ENCODE data around the gene ACADS.

ACADS gene

DNA sequence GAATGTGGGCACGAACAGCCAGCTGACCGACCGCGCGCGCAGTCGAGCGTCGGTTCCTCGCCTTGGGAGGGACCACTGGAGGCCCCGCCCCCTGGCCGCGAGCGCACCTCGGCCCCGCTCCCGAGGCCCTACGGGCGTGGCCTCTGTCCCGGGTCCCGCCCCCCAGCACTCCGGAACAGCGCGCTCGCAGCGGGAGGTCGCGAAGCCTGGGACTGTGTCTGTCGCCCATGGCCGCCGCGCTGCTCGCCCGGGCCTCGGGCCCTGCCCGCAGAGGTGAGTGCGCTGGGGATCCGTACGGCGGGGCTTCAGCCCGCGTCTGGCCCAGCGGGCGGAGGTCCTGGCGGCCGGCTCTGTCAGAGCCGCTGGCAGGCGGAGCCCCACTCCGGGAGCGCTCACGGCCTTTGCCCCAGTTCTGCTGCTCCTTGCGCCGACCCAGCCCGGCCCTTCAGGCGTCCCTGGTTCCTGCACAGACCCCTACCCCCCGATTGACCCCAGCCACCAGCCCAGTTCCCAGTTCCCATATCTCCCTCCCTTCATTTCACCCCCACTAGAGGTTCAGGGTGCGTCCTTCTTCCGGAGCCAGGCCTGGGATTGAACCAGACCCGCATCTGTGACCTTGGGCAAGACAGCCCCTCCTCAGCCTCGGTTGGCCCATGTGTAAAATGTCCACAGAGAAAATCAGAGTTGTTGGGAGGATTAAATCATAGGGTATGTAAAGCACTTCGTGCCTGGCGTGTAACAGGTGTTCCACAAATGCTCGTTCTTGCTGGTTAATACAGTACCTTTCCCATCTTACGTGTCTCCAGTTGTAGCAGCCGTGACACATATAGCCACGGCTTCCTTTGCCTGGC is at the start of gene ACADS:
TSS of gene ACADS (plus strand) at position 168 of the 851 bp plus-strand sequence. CDS start at position 228, 60 bp downstream.
- H3K36me3 ChIP-seq: peaks cover 17 to 59% (median 28%) of the 10 kb centered on the region in 3 donors
- peak within 1 kb of the TSS; percentile 66 to 72 for H3K4me3 ChIP-seq
- TF ChIP-seq, protein P1, sequence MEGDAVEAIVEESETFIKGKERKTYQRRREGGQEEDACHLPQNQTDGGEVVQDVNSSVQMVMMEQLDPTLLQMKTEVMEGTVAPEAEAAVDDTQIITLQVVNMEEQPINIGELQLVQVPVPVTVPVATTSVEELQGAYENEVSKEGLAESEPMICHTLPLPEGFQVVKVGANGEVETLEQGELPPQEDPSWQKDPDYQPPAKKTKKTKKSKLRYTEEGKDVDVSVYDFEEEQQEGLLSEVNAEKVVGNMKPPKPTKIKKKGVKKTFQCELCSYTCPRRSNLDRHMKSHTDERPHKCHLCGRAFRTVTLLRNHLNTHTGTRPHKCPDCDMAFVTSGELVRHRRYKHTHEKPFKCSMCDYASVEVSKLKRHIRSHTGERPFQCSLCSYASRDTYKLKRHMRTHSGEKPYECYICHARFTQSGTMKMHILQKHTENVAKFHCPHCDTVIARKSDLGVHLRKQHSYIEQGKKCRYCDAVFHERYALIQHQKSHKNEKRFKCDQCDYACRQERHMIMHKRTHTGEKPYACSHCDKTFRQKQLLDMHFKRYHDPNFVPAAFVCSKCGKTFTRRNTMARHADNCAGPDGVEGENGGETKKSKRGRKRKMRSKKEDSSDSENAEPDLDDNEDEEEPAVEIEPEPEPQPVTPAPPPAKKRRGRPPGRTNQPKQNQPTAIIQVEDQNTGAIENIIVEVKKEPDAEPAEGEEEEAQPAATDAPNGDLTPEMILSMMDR (IDR thresholded peaks at IDR 0.05): no peak
- H3K27me3 ChIP-seq: no peaks in the 10 kb centered on the region
- intact Hi-C loops (cut with DNase I; ENCODE audit: low total_unique reads): loop anchor here (10.0 kb wide), 1 partner anchor 179 kb away; the partner anchor contains the start of gene SPPL3
- H3K4me1 ChIP-seq: peaks cover 0 to 17% (median 10%) of the 10 kb centered on the region in 4 donors
- DNase-seq: peak; percentile 85 to 92
- H3K9me3 ChIP-seq: no peaks in the 10 kb centered on the region
- peak within 1 kb of the TSS; percentile 82 to 86 for H3K27ac ChIP-seq

DNA sequence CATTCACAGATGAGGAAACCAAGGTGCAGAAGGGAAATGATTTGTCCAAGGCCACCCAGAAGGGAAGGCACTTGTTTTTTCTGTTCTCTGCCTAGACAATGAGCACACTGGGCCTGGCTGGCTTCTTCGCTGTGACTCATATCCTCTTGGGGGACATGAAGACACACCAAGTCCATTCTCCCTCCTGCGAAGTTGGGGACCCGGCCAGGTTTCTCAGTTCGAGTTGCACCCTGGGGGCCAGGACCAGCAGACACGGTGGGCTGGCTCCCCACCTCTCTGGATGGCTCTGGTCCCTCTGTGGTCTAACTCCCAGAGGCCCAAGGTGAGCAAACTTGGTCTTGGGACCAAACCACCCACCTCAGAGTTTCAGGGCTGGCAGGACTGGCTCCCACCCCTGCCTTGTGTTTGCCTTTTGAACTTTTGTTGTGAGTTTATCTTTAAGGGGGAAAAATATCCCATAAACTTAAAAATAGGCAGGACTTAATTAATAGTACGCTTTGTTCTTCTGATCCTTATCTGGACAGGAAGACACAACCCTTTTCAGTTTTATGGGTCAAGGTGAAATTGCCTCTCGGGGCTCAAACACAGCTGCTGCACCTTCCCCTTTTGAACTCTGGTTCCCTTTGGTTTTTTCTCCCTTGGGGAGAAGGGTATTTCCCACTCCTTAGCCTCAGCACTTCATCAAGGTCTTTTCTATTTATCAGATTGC is 47.7 kb upstream of the ACADS start:
- Histone ChIP-seq H3K27me3 (no peaks in the 10 kb centered on the region), H3K36me3 (no peaks in the 10 kb centered on the region), H3K9me3 (no peaks in the 10 kb centered on the region), H3K4me1 (no peaks in the 10 kb centered on the region), H3K27ac (no peak overlapping the region), H3K4me3 (no peak overlapping the region)
- intact Hi-C loops (cut with DNase I; ENCODE audit: low total_unique reads): no loop called here
- no peak for DNase-seq
- TF ChIP-seq, protein P1 (IDR thresholded peaks at IDR 0.05): no peak

DNA sequence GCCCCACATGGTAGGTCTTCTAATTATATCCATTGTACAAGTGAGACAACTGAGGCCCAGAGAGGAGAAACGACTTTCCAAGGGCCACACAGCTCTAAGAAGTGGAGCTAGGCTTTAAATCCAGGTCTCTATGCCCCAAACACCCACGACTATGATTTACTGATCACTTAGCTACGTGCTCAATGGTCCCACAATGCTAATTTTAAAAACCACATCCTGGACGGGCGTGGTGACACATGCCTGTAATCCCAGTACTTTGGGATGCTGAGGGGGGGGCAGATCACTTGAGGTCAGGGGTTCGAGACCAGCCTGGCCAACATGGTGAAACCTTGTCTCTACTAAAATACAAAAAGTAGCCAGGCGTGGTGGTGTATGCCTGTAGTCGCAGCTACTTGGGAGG is 47.1 kb upstream of the ACADS start:
- H3K36me3 ChIP-seq: no peaks in the 10 kb centered on the region
- no peaks in the 10 kb centered on the region for H3K4me1 ChIP-seq
- H3K4me3 ChIP-seq: no peak overlapping the region
- TF ChIP-seq, protein P1 (IDR thresholded peaks at IDR 0.05): no peak
- no peak for DNase-seq
- H3K9me3 ChIP-seq: no peaks in the 10 kb centered on the region
- no peaks in the 10 kb centered on the region for H3K27me3 ChIP-seq
- H3K27ac ChIP-seq: no peak overlapping the region
- intact Hi-C loops (cut with DNase I; ENCODE audit: low total_unique reads): no loop called here

DNA sequence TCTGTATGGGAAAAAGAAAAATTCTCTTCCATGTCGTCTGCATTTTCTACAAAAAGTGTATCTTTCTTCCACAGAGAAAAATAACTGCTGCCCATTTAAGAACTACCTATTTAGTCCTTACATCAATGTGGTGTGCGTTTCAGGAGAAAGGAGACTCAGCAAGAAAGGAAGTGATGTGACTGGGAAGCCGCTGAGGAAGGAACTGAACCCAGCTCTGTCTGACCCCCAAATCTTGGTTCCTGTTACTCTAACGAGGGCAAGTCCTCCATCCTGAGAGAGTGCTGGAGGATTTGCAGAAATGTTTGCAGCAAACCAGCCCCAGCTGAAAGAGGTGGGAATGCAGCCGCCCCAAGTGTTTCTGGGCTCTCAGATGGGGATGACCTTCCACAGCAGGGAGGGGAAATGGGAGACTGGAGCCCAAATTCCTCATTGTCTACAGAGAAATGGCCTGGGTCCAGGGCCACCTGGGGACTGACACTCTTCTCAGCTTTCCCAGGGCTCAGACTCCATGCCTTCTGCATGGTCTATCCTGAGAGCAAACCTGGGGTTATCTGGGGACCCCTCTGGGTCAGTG is 45.4 kb upstream of the ACADS start:
- H3K27ac ChIP-seq: no peak overlapping the region
- TF ChIP-seq, protein P1 (IDR thresholded peaks at IDR 0.05): no peak
- H3K9me3 ChIP-seq: no peaks in the 10 kb centered on the region
- intact Hi-C loops (cut with DNase I; ENCODE audit: low total_unique reads): no loop called here
- no peak for DNase-seq
- no peaks in the 10 kb centered on the region for H3K36me3 ChIP-seq
- no peak overlapping the region for H3K4me3 ChIP-seq
- no peaks in the 10 kb centered on the region for H3K27me3 ChIP-seq
- no peaks in the 10 kb centered on the region for H3K4me1 ChIP-seq

DNA sequence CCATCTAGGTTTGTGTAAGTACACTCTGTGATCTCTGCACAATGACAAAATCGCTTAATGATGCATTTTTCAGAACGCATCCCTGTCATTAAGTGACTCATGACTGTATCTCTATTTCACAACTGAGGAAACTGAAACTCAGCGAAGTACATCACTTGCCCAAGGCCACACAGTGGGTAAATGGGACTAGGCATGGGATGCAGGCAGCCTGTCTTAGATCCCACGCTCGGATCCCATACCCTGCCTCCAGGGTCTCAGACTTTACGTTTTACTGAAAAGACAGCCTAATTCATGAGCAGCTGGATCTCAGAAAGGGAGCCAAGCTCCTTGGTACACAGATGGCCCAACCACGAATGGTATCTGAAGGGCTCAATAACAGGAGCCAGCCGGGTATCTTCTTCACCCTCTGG is 41.1 kb upstream of the ACADS start:
- Histone ChIP-seq H3K27me3 (no peaks in the 10 kb centered on the region), H3K9me3 (no peaks in the 10 kb centered on the region), H3K4me1 (peaks cover 0 to 24% (median 22%) of the 10 kb centered on the region in 4 donors), H3K4me3 (no peak overlapping the region), H3K36me3 (no peaks in the 10 kb centered on the region), H3K27ac (no peak overlapping the region)
- intact Hi-C loops (cut with DNase I; ENCODE audit: low total_unique reads): no loop called here
- no peak for DNase-seq
- TF ChIP-seq, protein P1 (IDR thresholded peaks at IDR 0.05): no peak

Measured in tibial artery (tissue), 4 donors.